ENCODE results near the gene ALG9. TPM values are rescaled to one million over a fixed set of nuclear protein-coding genes. Genes with fewer than 3 reads are reported as not detected.
"Not testable (repeated sequence)": the region's sequence is repeated elsewhere in the genome, so short reads cannot be mapped to it uniquely, and the experiment has no call there.

ALG9 gene
- polyA plus RNA-seq, 1 donor (not counting 4 experiments of a cell fraction or from before 2014, with no cell fraction given) = 27.2 TPM

GRCh38 chr11:111785076-111785475 lies 86.3 kb downstream of the ALG9 start:
- Histone ChIP-seq H3K27ac (ENCODE audit: control insufficient read depth, insufficient read depth, low read length) (no peak overlapping the region), H3K9me3 (ENCODE audit: control insufficient read depth, low read depth, low read length) (no peaks in the 10 kb centered on the region), H2AFZ (ENCODE audit: control insufficient read depth, low read length) (no peak overlapping the region), H3K9ac (ENCODE audit: control insufficient read depth, extremely low read depth, insufficient read depth, low read length) (no peak overlapping the region), H3K36me3 (ENCODE audit: control insufficient read depth in 2 of 2, extremely low read depth in 1 of 2, insufficient read depth in 2 of 2, low read length in 2 of 2) (peaks cover 2 to 3% of the 10 kb centered on the region in 2 experiments), H3K79me2 (ENCODE audit: control insufficient read depth, insufficient read depth, low read length) (no peaks in the 10 kb centered on the region), H4K20me1 (ENCODE audit: control insufficient read depth, extremely low read depth, insufficient read depth, low read length) (no peaks in the 10 kb centered on the region), H3K4me3 (ENCODE audit: control insufficient read depth in 2 of 3, extremely low read depth in 1 of 3, insufficient read depth in 2 of 3, low read depth in 1 of 3, low read length in 3 of 3) (no peak overlapping the region), H3K4me2 (ENCODE audit: control insufficient read depth, extremely low read depth, insufficient read depth, low read depth, low read length) (no peak overlapping the region), H3K9me1 (ENCODE audit: control insufficient read depth, extremely low read depth, insufficient read depth, low read length) (no peaks in the 10 kb centered on the region), H3K4me1 (ENCODE audit: control insufficient read depth, extremely low read depth, insufficient read depth, low read length) (no peaks in the 10 kb centered on the region), H3K27me3 (ENCODE audit: control insufficient read depth, extremely low read depth, insufficient read depth, low read length) (no peaks in the 10 kb centered on the region)
- TF ChIP-seq CTCF (optimal IDR thresholded peaks at IDR 0.05 in 1 of 3, IDR thresholded peaks at IDR 0.05 in 1 of 3, conservative IDR thresholded peaks at IDR 0.05 in 1 of 3; ENCODE audit: extremely low read depth in 1 of 3, insufficient read depth in 2 of 3, low read length in 3 of 3) (no peak), EZH2 (IDR thresholded peaks at IDR 0.05; ENCODE audit: low read length) (no peak)
- FAIRE-seq (no peak), DNase-seq (ENCODE audit: low read depth, low spot score) (no peak)
- dilution Hi-C loops (cut with MboI; ENCODE audit: extremely low pct_ligation_motif_present, low sequenced_read_pairs) = no loop called here

DNA sequence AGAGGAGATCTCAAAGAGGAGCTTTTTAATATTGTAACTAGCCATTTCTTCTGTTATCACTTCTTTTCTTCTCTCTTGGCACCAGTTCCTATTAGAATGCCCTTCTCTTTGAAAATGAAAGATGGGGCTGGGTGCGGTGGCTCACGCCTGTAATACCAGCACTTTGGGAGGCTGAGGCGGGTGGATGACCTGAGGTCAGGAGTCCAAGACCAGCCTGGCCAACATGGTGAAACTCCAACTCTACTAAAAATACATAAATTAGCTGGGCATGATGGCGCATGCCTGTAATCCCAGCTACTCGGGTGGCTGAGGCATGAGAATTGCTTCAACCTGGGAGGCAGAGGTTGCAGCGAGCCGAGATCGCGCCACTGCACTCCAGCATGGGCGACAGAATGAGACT lies 87.1 kb downstream of the ALG9 start:
- H3K9me3 ChIP-seq (ENCODE audit: control insufficient read depth, low read depth, low read length); H4K20me1 ChIP-seq (ENCODE audit: control insufficient read depth, extremely low read depth, insufficient read depth, low read length); dilution Hi-C loops (cut with MboI; ENCODE audit: extremely low pct_ligation_motif_present, low sequenced_read_pairs); FAIRE-seq; H3K4me1 ChIP-seq (ENCODE audit: control insufficient read depth, extremely low read depth, insufficient read depth, low read length); H3K9me1 ChIP-seq (ENCODE audit: control insufficient read depth, extremely low read depth, insufficient read depth, low read length); H3K27ac ChIP-seq (ENCODE audit: control insufficient read depth, insufficient read depth, low read length); H3K9ac ChIP-seq (ENCODE audit: control insufficient read depth, extremely low read depth, insufficient read depth, low read length); DNase-seq (ENCODE audit: low read depth, low spot score); H3K4me3 ChIP-seq (ENCODE audit: control insufficient read depth in 2 of 3, extremely low read depth in 1 of 3, insufficient read depth in 2 of 3, low read depth in 1 of 3, low read length in 3 of 3); H3K36me3 ChIP-seq (ENCODE audit: control insufficient read depth in 2 of 2, extremely low read depth in 1 of 2, insufficient read depth in 2 of 2, low read length in 2 of 2); H3K79me2 ChIP-seq (ENCODE audit: control insufficient read depth, insufficient read depth, low read length); H2AFZ ChIP-seq (ENCODE audit: control insufficient read depth, low read length); H3K4me2 ChIP-seq (ENCODE audit: control insufficient read depth, extremely low read depth, insufficient read depth, low read depth, low read length); H3K27me3 ChIP-seq (ENCODE audit: control insufficient read depth, extremely low read depth, insufficient read depth, low read length): not testable (repeated sequence)

- dilution Hi-C loops (cut with MboI; ENCODE audit: extremely low pct_ligation_motif_present, low sequenced_read_pairs) = no loop called here
- Histone ChIP-seq H3K4me1 (ENCODE audit: control insufficient read depth, extremely low read depth, insufficient read depth, low read length) (no peaks in the 10 kb centered on the region), H4K20me1 (ENCODE audit: control insufficient read depth, extremely low read depth, insufficient read depth, low read length) (no peaks in the 10 kb centered on the region)
Observed at GRCh38 chr11:111782109-111782741, 89.2 kb downstream of the ALG9 start.

More at GRCh38 chr11:111782109-111782741, 89.2 kb downstream of the ALG9 start:
- FAIRE-seq (no peak), DNase-seq (ENCODE audit: low read depth, low spot score) (no peak)
- H3K79me2 ChIP-seq (ENCODE audit: control insufficient read depth, insufficient read depth, low read length) = no peaks in the 10 kb centered on the region
- no peaks in the 10 kb centered on the region for H3K9me3 ChIP-seq (ENCODE audit: control insufficient read depth, low read depth, low read length)
- no peak overlapping the region for H3K27ac ChIP-seq (ENCODE audit: control insufficient read depth, insufficient read depth, low read length)
- no peaks in the 10 kb centered on the region for H3K27me3 ChIP-seq (ENCODE audit: control insufficient read depth, extremely low read depth, insufficient read depth, low read length)
- H3K4me2 ChIP-seq (ENCODE audit: control insufficient read depth, extremely low read depth, insufficient read depth, low read depth, low read length) = no peak overlapping the region
- H3K4me3 ChIP-seq (ENCODE audit: control insufficient read depth in 2 of 3, extremely low read depth in 1 of 3, insufficient read depth in 2 of 3, low read depth in 1 of 3, low read length in 3 of 3) = no peak overlapping the region
- H2AFZ ChIP-seq (ENCODE audit: control insufficient read depth, low read length) = no peak overlapping the region
- peaks cover 2 to 3% of the 10 kb centered on the region in 2 experiments for H3K36me3 ChIP-seq (ENCODE audit: control insufficient read depth in 2 of 2, extremely low read depth in 1 of 2, insufficient read depth in 2 of 2, low read length in 2 of 2)
- H3K9ac ChIP-seq (ENCODE audit: control insufficient read depth, extremely low read depth, insufficient read depth, low read length) = no peak overlapping the region
- TF ChIP-seq EZH2 (IDR thresholded peaks at IDR 0.05; ENCODE audit: low read length) (no peak), CTCF (optimal IDR thresholded peaks at IDR 0.05 in 1 of 3, IDR thresholded peaks at IDR 0.05 in 1 of 3, conservative IDR thresholded peaks at IDR 0.05 in 1 of 3; ENCODE audit: extremely low read depth in 1 of 3, insufficient read depth in 2 of 3, low read length in 3 of 3) (no peak)
- H3K9me1 ChIP-seq (ENCODE audit: control insufficient read depth, extremely low read depth, insufficient read depth, low read length) = no peaks in the 10 kb centered on the region
